GM10248 (cell line): ENCODE data around the gene C4BPA.
A peak's percentile ranks its signal among the peaks of the same experiment; 100 is the strongest.

Source experiments
- CTCF ChIA-PET: fragments of 300-600 bp; sonication (Branson Sonifier 250); formaldehyde crosslinking; extraction: SDS; loops from one replicate; lab custom pipeline; 2021; ENCODE audit warnings: antibody characterized with exemption; lab: Yijun Ruan, JAX
- POLR2A ChIA-PET: fragments of 350-650 bp; sonication (Branson Sonifier 250); formaldehyde crosslinking; extraction: SDS; loops from one replicate; lab custom pipeline; 2020; ENCODE audit warnings: antibody characterized with exemption; lab: Yijun Ruan, JAX
- DNase-seq: peaks from one replicate; pipeline ENCODE4 v3.0.0; 2012; ENCODE audit errors: extremely low spot score
- TF ChIP-seq, protein P1 (sequence below): IDR thresholded peaks from 2 replicates; pipeline ENCODE4 v1.5.1; 2012; ENCODE audit warnings: mild to moderate bottlenecking, low read depth; ENCODE audit errors: extremely low read depth, missing control alignments, control extremely low read depth

C4BPA gene

DNA sequence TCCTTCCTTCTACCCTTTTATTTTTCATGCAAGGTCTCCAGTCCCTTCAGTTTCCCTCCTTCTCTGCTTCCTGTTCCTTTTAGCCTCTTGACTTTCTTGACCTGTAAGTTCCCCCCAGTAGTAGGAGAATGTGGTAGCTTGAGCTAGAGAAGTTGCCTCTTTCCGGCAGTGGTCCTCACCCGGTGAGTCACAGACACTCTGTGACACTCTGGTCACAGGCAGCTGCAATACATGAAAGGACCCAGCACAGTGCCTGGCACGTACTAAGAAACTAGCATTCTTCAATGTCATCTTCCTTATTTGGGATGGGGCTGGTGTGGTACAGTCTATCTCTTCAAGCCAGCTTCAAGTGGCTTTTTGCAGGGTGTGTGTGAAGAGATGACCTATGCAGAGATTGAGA, 35.0 kb upstream of the C4BPA start:
- POLR2A ChIA-PET, result no interaction called here
- TF ChIP-seq, protein P1, sequence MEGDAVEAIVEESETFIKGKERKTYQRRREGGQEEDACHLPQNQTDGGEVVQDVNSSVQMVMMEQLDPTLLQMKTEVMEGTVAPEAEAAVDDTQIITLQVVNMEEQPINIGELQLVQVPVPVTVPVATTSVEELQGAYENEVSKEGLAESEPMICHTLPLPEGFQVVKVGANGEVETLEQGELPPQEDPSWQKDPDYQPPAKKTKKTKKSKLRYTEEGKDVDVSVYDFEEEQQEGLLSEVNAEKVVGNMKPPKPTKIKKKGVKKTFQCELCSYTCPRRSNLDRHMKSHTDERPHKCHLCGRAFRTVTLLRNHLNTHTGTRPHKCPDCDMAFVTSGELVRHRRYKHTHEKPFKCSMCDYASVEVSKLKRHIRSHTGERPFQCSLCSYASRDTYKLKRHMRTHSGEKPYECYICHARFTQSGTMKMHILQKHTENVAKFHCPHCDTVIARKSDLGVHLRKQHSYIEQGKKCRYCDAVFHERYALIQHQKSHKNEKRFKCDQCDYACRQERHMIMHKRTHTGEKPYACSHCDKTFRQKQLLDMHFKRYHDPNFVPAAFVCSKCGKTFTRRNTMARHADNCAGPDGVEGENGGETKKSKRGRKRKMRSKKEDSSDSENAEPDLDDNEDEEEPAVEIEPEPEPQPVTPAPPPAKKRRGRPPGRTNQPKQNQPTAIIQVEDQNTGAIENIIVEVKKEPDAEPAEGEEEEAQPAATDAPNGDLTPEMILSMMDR, result no peak
- DNase-seq, result no peak
- CTCF ChIA-PET, result interaction anchor here (0.6 to 3.5 kb wide), 7 partner anchors 7 to 431 kb away, joined by 3 to 20 read pairs (median 5); no protein-coding TSS in a partner anchor

- DNase-seq, result peak; percentile 35
- TF ChIP-seq, protein P1, result no peak
- CTCF ChIA-PET, result interaction anchor here (0.9 to 3.5 kb wide), 9 partner anchors 9 to 175 kb away, joined by 3 to 20 read pairs (median 4); no protein-coding TSS in a partner anchor
- POLR2A ChIA-PET, result no interaction called here
These were observed 34.1 kb upstream of the C4BPA start for GRCh38 chr1:207069858-207070506.

DNA sequence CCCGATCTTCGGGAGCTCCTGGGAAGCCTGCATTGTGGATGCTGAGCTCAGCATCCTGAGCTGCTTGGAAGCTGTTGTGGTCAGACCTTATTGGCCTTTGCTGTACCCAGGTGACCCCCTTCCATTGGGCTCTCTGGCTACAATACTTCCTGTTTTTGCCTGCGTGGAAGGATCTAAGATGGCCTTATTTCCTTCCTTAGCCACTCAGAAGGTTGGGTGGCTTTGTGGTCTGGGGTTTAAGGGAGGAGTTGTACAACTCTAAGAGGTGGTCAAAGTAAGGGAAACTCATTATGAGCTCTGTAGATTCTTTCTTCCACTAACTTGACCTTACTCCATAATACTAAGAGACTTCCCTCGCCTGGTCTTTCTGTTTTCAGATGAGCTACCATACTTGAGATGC, 33.2 kb upstream of the C4BPA start:
- TF ChIP-seq, protein P1, result no peak
- no peak for DNase-seq
- ChIA-PET POLR2A (no interaction called here), CTCF (interaction anchor here (0.9 to 3.5 kb wide), 10 partner anchors 10 to 429 kb away, joined by 3 to 20 read pairs (median 5); partner anchors contain the start of gene PFKFB2)

- TF ChIP-seq, protein P1, result no peak
- DNase-seq, result no peak
- ChIA-PET CTCF (interaction anchor here (1.0 to 3.5 kb wide), 8 partner anchors 9 to 429 kb away, joined by 3 to 20 read pairs (median 7); partner anchors contain the start of gene PFKFB2), POLR2A (no interaction called here)
These were observed 32.6 kb upstream of the C4BPA start for GRCh38 chr1:207071426-207071825.

DNA sequence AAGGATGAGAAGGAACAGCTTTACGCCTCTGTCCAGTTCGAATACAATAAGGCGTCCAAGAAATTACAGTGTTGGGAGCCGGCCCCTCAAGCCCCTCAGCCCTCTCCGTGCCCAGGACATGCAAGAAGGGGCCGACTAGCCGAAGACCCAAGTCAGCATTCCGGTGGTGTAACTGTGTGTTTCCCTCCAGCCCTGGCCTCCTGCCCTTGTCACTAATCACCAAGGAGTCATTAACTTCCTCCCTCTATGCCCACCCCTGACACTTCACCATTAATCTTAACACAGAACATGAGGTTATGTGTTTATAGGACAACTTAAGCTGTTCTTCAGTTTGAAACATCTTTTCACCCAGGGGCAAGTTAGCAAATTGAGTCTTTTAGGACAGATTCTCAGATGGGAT, 31.8 kb upstream of the C4BPA start:
- CTCF ChIA-PET, result interaction anchor here (1.2 to 3.5 kb wide), 5 partner anchors 12 to 25 kb away, joined by 3 to 18 read pairs (median 6); partner anchors contain the start of gene PFKFB2
- TF ChIP-seq, protein P1, result no peak
- POLR2A ChIA-PET, result no interaction called here
- DNase-seq, result no peak

DNA sequence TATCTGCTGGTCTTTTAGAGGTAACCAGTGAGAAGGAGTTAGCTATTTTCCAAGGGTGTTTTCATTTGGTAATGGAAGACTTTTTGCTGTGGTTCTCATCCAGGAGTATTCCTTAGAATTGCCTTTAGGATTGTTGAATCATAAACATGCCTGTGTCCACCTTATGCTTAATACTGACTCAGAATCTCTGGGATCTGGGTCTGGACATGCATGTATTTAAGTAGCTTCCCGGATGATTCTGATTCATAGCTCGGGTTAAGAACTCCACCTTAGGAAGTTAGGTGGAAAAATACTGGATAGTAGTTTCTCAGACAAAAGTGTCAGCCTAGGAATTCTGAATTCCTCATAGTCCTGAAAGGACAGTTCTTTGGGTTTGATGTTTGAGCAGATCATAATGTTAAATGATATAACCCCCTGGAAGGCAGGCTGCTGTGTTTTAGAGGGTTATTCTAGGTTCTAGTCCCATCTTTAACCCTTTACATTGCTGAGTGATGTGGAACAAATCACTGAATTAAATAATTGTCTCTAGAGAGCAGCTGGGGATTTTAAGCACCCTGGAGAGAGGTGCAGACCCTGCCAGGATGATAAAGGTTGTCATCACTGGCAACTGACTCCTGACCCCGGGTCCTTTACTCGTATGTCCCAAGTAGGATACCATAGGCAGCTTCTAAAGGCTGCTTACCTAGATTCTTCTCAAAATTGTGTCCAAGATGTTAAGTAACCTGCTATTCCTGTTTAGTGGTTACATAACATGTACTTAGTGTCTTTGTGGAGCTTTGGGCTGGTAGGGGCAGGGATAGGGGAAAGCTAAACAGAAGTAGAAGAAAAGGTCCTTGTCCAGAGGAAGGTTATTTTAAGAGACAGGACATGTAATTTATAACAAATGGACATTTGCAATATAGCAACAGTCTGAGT, 29.9 kb upstream of the C4BPA start:
- CTCF ChIA-PET, result interaction anchor here (0.9 to 3.3 kb wide), 9 partner anchors 10 to 331 kb away, joined by 3 to 16 read pairs (median 4); no protein-coding TSS in a partner anchor
- POLR2A ChIA-PET, result no interaction called here
- TF ChIP-seq, protein P1, result no peak
- DNase-seq, result no peak
